DMS 273 (cell line): ENCODE results near the gene PPCDC.
A peak's percentile ranks its signal among the peaks of the same experiment; 100 is the strongest.

ENCODE experiments used
- DNase-seq: peaks from one replicate; lab custom pipeline; 2025; ENCODE audit not compliant: unreplicated experiment; lab: John Stamatoyannopoulos, UW

The PPCDC gene

GRCh38 chr15:75043509-75044257 lies 20.3 kb downstream of the PPCDC start:
- DNase-seq: peak; percentile 48

DNA sequence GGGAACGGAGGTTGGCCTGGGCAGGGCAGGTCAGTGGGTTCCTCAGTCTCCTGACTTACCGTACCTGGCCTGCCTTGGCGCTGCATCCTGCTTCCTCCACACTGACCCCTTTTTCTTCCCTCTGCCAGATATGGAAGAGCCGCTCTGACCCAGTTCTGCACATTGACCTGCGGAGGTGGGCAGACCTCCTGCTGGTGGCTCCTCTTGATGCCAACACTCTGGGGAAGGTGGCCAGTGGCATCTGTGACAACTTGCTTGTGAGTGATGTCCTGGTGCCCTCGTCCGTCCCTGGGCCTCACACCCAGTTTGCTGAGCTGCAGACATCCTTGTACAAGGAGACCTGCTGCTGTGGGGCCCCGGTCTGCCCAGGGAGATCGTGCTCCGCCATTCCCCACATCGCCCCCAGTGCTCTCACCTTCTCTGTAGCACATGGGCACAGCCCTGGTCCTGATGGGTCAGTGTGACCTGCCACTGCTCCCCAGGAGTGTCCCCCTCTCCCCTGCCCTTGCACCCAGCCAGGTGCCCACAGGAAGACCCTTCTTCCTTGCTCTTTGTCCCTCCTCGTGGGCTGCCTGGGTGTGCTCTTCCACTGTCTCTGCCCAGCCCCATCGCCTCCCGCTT lies 21.0 kb downstream of the PPCDC start:
- no peak for DNase-seq

- DNase-seq: no peak
Observed at GRCh38 chr15:75045332-75046015, 22.1 kb downstream of the PPCDC start.

GRCh38 chr15:75048394-75048793 lies 25.0 kb downstream of the PPCDC start:
- no peak for DNase-seq

- peak; percentile 93 for DNase-seq
Observed at GRCh38 chr15:75049392-75049791, 26.0 kb downstream of the PPCDC start.

GRCh38 chr15:75050283-75050682 lies 26.9 kb downstream of the PPCDC start:
- DNase-seq: no peak

GRCh38 chr15:75051191-75051608 lies 27.8 kb downstream of the PPCDC start:
- DNase-seq: peak; percentile 81

DNA sequence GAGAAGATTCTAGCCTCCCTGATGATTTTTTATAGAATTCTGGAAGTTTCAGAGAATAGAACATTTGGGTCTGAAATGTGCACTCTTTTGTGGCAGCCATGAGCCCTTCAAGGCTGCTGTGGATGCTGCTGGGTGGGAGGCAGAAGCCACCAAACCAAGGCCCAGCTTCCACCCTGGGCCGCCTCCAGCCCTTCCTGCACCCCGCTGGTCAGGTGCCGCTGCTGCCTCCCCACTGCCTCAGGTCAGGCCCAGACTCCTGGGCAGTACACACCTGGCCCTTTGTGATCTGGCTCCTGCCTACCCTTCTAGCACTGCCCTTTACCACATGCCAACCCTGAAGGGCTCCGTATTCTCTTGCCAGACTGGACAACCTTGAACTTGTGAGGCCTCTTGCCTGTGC lies 28.3 kb downstream of the PPCDC start:
- no peak for DNase-seq

DNA sequence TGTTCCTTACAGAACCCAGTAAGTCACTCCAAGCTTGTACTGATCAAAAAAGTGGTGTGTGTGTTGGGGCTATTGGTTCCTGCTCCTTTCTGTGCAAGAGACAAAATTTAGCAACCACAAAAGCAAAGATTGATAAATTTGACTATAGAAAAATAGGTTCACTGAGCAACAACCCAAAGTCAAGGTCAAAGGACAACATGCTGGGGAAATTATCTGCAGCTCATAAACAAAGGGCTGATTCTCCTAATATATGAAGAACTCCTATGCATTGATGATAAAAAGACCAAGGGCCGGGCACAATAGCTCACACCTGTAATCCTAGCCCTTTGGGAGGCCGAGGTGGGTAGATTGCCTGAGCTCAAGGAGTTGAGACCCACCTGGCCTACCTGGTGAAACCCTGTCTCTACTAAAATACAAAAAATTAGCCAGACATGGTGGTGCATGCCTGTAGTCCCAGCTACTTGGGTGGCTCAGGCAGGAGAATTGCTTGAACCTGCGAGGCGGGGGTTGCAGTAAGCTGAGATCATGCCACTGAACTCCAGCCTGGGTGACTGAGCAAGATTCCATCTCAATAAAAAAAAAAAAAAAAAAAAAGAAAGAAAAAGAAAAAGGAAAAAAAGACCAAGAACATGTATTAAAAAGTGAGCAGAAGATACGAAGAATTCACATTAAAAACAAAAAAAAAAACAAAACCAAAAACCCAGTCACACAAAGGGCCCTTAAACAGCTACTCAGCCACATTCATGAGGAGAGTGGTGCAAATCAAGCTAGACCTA lies 29.8 kb downstream of the PPCDC start:
- no peak for DNase-seq

DNA sequence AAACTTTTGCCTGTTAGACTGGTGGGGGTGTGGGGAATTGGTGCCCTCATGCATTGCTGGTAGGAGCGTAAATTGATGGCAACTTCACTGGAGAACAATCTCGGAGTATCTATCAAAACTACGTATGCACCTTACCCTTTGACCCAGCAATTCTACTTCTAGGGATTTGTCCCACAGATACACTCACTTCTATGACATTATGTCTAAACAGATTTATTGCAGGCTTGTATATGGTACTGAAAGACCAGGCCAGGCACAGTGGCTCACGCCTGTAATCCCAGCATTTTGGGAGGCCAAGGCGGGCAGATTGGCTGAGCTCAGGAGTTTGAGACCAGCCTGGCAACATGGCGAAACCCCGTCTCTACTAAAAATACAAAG lies 30.3 kb downstream of the PPCDC start:
- DNase-seq: no peak

DNA sequence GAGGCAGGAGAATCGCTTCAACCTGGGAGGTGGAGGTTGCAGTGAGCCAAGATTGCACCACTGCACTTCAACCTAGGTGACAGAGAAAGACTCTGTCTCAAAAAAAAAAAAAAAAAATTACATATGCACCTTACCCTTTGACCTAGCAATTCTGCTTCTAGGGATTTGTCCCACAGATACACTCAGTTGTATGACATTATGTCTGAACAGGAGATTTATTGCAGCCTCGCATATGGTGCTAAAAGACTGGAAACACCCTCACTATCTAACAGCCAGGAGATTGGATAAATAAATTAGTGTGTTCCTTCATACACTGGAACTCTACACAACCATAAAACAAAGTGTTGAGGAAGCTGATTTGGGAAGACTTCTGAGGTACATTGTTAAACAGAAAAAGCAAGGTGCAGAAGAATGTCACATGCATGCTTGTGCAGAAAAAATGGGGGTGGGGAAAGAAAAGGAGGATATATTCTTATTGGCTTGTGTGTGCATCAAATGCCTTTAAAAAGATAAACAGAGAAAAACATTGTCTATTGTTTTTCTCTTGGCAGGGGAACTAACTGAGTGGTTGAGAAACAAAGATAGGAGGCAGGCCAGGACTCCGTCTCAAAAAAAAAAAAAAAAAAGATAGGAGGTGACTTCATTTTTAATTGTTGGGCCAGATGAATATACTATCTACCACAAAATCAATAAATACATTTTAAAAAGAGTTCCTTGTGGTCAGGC lies 30.9 kb downstream of the PPCDC start:
- DNase-seq: no peak

DNA sequence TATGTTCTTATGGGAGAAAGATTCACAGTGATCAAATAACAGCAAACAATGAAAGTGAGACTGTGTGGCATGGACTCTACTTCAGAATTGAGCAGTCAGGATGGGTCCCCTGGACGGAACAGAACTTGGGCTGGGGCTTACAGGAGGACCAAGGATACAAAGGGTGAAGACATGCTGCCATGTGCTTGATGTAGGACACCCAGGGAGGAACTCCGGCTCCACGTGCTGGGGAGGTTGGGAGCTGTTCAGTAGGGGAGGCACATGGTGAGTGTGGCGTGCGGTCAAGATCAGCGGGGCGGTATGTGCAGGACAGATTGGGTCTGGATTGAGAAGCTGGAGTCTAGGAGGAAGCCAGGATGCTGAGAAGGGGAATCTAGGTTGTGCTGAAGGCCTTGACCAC lies 32.6 kb downstream of the PPCDC start:
- DNase-seq: no peak

DNA sequence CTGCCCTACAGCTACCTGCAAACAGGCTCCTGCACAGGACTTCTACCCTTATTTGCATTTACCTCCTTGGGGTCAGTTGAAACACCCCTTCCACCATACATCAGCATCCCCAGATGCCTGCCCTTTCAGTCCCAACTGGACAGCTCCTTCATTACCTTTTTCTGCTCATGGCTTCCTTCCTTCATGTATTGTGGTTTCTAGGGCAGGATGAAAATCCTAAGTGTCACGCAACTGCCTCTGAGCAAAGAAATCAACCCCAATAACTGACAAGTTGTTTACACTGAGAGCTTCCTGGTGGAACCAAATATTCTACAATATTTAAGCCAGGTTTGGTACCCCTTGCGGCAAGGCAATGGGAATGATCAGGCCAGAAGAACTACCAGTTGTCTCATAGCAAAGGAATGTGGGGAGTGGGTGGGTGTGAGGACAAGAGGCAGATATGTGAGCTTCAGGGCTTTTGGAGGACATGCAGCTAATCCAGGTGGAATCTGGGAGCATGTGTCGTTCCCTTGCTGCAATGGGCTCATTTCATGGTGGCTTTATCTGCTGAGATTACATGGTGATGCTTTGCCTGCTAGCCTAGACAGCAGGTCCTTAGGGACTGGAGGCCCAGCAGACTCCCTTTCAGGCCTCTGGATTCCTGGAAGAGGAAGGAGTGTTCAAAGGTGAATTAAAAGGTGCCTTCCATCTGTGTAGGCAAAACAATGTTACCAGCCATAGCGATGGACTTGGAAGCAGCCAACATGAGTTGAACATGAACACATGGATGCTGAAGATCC lies 34.9 kb downstream of the PPCDC start:
- DNase-seq: no peak

GRCh38 chr15:75059607-75060006 lies 36.2 kb downstream of the PPCDC start:
- no peak for DNase-seq

- DNase-seq: no peak
Observed at GRCh38 chr15:75061272-75061671, 37.9 kb downstream of the PPCDC start.

DNA sequence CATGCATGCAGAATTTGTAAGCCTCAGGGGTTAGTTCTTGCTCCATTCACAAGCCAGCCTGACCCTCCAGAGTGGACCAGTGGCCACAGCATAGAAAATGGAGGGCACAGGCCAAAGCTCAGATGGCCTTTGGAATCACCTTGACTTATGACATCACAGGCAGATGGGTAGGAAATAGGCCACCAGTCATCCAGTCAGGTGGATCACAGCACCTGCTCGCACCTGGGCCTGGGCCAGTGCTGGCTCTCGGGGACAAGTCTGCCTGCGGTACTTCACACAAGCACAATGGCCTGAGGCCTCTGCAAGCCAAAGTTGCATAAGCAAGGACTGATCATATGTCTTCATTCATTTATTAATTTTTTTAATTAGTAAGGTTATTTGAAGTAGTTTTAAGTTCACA lies 39.3 kb downstream of the PPCDC start:
- DNase-seq: no peak

GRCh38 chr15:75063338-75063737 lies 39.9 kb downstream of the PPCDC start:
- DNase-seq: no peak

GRCh38 chr15:75063889-75064288 lies 40.5 kb downstream of the PPCDC start:
- DNase-seq: no peak

GRCh38 chr15:75064846-75065245 lies 41.5 kb downstream of the PPCDC start:
- no peak for DNase-seq

GRCh38 chr15:75065467-75065850 lies 42.1 kb downstream of the PPCDC start:
- DNase-seq: peak; percentile 56
